ENCODE measurements around the gene POLR2F. TPM values are rescaled to one million over a fixed set of nuclear protein-coding genes. Genes with fewer than 3 reads are reported as not detected.
A peak's percentile ranks its signal among the peaks of the same experiment; 100 is the strongest.

Gene POLR2F
- polyA plus RNA-seq, 2 donors, result 84.8 to 114 TPM

DNA sequence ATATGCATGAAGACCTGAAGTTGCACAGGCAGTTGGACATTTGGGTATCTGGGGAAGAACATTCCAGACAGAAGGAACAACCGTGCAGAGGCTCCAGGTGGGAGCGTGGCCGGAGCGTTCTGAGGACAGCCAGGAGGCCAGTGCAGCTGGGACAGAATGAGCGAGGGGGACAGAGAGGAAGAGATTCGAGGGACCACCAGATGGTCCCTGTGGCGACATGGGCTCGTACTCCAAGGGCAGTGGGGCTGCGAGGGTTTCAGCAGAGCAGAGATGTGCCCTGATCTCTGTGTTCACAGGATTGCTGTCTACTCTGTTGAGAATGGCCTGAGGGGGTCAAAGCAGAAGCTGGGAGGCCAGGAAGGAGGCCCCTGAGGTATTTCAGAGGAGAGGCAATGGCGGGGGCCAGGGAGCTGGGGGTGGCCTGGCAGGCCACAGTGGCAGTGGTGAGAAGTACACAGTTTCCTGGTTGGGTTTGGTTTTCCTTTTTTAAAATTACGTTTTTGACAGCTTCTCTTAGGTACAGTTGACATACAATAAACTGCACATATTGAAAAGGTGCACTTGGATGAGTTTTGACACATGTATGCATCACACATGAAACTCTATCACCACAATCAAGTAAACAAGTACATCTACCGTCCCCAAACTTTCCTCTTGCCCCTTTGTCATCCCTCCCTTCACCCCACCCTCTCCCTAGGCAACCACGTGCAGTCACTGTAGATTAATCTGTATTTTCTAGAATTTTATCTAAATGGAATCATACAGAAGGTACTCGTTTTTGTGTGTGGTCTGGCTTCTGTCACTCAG is 55.7 kb downstream of the POLR2F start:
- 74 to 75% methylated on average over 14 of the region's 14 CpGs for WGBS, 2 donors
- H3K36me3 ChIP-seq (ENCODE audit: control insufficient read depth in 2 of 2, insufficient read depth in 2 of 2, low read length in 1 of 2), result no peaks in the 10 kb centered on the region

DNA sequence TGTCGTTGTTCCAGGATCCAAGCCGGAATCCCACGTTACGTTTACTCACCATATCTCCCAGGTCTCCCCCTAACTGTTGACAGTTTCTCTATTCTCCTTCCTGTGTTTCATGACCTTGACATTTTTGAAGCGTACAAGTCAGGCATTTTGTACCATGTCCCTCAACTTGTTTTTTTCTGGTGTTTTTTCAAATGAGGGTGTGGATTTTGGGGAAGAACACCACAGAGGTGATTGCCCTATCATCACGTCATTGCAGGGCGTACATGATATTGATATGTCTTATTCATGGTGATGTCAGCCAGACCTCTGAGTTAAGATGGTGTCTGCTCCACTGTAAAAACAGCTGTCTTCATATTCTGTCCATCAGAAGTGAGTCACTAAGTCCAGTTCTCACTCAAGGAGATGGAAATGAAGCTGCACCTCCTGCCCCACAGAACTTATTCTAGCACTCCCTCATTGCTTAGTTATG is 59.1 kb downstream of the POLR2F start:
- Histone ChIP-seq H3K4me1 (ENCODE audit: control insufficient read depth in 2 of 2, insufficient read depth in 2 of 2, low read length in 1 of 2) (peaks cover 6 to 14% of the 10 kb centered on the region in 2 donors), H3K9me3 (ENCODE audit: control insufficient read depth in 2 of 2, insufficient read depth in 1 of 2, low read depth in 1 of 2, low read length in 1 of 2) (no peaks in the 10 kb centered on the region), H3K27me3 (ENCODE audit: control insufficient read depth in 1 of 2, insufficient read depth in 2 of 2, low read length in 2 of 2) (no peaks in the 10 kb centered on the region), H3K4me3 (ENCODE audit: low read depth in 1 of 2, low read length in 2 of 2) (no peak overlapping the region), H3K36me3 (ENCODE audit: control insufficient read depth in 2 of 2, insufficient read depth in 2 of 2, low read length in 1 of 2) (no peaks in the 10 kb centered on the region), H3K27ac (ENCODE audit: low read depth in 2 of 2, low read length in 1 of 2) (no peak overlapping the region)
- WGBS, 2 donors, result 79 to 89% methylated on average over 7 of the region's 7 CpGs

More for the DNA sequence above, 55.7 kb downstream of the POLR2F start:
- H3K27me3 ChIP-seq (ENCODE audit: control insufficient read depth in 1 of 2, insufficient read depth in 2 of 2, low read length in 2 of 2), result no peaks in the 10 kb centered on the region
- H3K27ac ChIP-seq (ENCODE audit: low read depth in 2 of 2, low read length in 1 of 2), result no peak overlapping the region
- no peaks in the 10 kb centered on the region for H3K9me3 ChIP-seq (ENCODE audit: control insufficient read depth in 2 of 2, insufficient read depth in 1 of 2, low read depth in 1 of 2, low read length in 1 of 2)
- H3K4me1 ChIP-seq (ENCODE audit: control insufficient read depth in 2 of 2, insufficient read depth in 2 of 2, low read length in 1 of 2), result no peaks in the 10 kb centered on the region
- H3K4me3 ChIP-seq (ENCODE audit: low read depth in 1 of 2, low read length in 2 of 2), result no peak overlapping the region

DNA sequence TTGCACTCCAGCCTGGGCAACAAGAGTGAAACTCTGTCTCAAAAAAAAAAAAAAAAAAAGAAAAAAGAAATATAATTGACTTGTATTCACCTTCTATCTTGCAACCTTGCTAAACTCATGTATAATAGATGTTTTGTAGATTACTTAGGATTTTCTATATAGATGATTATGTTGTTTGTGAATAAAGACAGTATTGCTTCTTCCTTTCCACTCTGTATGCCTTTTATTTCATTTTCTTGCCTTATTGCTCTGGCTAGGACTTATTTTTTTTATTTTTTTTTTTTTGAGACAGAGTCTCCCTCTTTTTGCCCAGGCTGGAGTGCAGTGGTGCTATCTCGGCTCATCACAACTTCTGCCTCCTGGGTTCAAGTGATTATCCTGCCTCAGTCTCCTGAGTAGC is 60.6 kb downstream of the POLR2F start:
- Histone ChIP-seq H3K4me1 (ENCODE audit: control insufficient read depth in 2 of 2, insufficient read depth in 2 of 2, low read length in 1 of 2) (peaks cover 6 to 14% of the 10 kb centered on the region in 2 donors), H3K9me3 (ENCODE audit: control insufficient read depth in 2 of 2, insufficient read depth in 1 of 2, low read depth in 1 of 2, low read length in 1 of 2) (no peaks in the 10 kb centered on the region), H3K36me3 (ENCODE audit: control insufficient read depth in 2 of 2, insufficient read depth in 2 of 2, low read length in 1 of 2) (no peaks in the 10 kb centered on the region), H3K4me3 (ENCODE audit: low read depth in 1 of 2, low read length in 2 of 2) (no peak overlapping the region), H3K27me3 (ENCODE audit: control insufficient read depth in 1 of 2, insufficient read depth in 2 of 2, low read length in 2 of 2) (no peaks in the 10 kb centered on the region), H3K27ac (ENCODE audit: low read depth in 2 of 2, low read length in 1 of 2) (no peak overlapping the region)
- WGBS, 2 donors, result 97 to 100% methylated on average over 1 of the region's 1 CpG

DNA sequence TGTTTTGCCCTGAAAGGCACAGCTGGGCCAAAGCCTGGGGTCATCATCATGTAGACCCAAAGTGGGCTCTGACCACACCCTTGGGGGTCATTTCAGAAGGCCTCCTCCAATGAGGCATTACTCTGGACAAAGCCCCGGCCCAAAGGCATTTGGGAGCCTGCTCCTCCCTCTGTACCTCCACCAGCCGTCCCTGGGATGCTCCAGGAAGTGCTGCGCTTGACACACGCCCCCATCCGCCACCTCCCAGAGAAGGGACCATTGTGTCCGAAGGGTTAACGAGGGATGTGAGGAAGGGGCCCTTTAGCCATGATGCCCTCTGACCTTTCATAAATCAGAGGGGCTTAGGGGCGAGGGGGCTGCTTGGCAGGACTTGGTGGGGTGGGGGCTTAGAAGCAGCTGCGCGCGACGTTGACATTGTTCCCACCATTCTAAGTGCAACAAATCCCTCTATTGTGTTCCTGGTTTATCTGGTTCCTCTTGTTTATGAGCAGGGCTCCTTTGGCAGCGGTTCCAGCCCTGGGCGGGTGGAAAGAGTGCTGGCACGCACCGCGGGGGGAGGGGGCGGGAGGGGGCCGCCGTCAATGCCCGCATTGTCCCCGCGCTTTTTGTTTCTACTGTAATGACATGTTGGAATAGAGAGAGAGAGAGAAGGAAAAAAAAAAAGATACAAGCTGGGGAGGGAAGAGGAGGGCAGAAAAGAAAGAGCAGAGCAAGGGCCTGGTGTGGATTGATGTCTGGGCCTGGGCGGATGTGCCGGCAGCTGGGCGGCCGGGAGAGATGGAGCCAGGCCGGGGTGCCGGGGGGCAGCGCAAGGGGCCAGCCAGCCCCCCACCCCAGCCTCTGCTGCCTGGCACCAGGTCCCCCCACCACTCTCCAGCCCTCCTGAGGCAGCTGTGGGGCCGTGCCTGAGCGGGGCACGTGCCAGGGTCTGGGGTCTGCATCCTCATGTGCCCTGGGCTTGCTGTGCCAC is 63.0 kb downstream of the POLR2F start:
- H3K27me3 ChIP-seq (ENCODE audit: control insufficient read depth in 1 of 2, insufficient read depth in 2 of 2, low read length in 2 of 2), result no peaks in the 10 kb centered on the region
- no peaks in the 10 kb centered on the region for H3K36me3 ChIP-seq (ENCODE audit: control insufficient read depth in 2 of 2, insufficient read depth in 2 of 2, low read length in 1 of 2)
- H3K4me3 ChIP-seq (ENCODE audit: low read depth in 1 of 2, low read length in 2 of 2), result peak overlapping the region in 1 of 2 donors; percentile 23
- peak overlapping the region; percentile 19 to 87 for H3K27ac ChIP-seq (ENCODE audit: low read depth in 2 of 2, low read length in 1 of 2)
- H3K4me1 ChIP-seq (ENCODE audit: control insufficient read depth in 2 of 2, insufficient read depth in 2 of 2, low read length in 1 of 2), result peaks cover 6 to 14% of the 10 kb centered on the region in 2 donors
- 33 to 40% methylated on average over 29 to 33 of the region's 33 CpGs for WGBS, 2 donors
- H3K9me3 ChIP-seq (ENCODE audit: control insufficient read depth in 2 of 2, insufficient read depth in 1 of 2, low read depth in 1 of 2, low read length in 1 of 2), result no peaks in the 10 kb centered on the region

DNA sequence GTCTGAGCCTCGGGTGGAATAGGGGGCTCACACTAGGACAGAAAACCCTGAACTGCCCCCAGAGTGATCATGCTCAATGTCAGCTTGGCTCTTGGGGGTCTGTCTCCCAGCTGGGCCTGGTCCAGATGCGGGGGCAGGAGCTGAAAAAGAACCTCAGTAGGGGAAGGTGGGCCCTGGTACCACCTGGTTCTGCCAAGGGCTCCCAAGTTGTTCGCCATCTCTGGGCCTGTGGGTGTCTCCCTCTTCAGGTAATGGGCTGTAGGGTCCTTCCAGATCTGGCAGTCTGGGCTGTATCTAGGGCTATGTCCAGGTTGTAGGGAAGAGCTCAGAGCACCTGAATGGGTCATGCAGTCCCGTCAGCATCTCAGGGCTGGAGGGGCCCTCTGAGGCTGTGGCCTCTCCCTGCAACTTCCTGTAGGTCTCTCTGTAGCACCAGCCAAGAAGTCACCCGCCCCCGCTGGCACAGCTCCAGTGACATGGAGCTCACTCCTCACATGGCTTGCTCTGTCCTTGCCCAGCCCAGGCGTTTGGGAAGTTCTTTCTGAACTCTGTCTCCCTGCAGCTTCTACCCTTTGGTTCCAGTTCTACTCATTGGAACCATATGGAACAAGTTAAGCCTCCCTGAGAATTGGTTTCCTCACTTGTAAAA is 63.9 kb downstream of the POLR2F start:
- WGBS, 2 donors, result 43 to 46% methylated on average over 7 of the region's 7 CpGs
- no peak overlapping the region for H3K4me3 ChIP-seq (ENCODE audit: low read depth in 1 of 2, low read length in 2 of 2)
- H3K27ac ChIP-seq (ENCODE audit: low read depth in 2 of 2, low read length in 1 of 2), result peak overlapping the region in 1 of 2 donors; percentile 87
- no peaks in the 10 kb centered on the region for H3K36me3 ChIP-seq (ENCODE audit: control insufficient read depth in 2 of 2, insufficient read depth in 2 of 2, low read length in 1 of 2)
- H3K27me3 ChIP-seq (ENCODE audit: control insufficient read depth in 1 of 2, insufficient read depth in 2 of 2, low read length in 2 of 2), result no peaks in the 10 kb centered on the region
- H3K9me3 ChIP-seq (ENCODE audit: control insufficient read depth in 2 of 2, insufficient read depth in 1 of 2, low read depth in 1 of 2, low read length in 1 of 2), result no peaks in the 10 kb centered on the region
- H3K4me1 ChIP-seq (ENCODE audit: control insufficient read depth in 2 of 2, insufficient read depth in 2 of 2, low read length in 1 of 2), result peaks cover 6 to 14% of the 10 kb centered on the region in 2 donors

DNA sequence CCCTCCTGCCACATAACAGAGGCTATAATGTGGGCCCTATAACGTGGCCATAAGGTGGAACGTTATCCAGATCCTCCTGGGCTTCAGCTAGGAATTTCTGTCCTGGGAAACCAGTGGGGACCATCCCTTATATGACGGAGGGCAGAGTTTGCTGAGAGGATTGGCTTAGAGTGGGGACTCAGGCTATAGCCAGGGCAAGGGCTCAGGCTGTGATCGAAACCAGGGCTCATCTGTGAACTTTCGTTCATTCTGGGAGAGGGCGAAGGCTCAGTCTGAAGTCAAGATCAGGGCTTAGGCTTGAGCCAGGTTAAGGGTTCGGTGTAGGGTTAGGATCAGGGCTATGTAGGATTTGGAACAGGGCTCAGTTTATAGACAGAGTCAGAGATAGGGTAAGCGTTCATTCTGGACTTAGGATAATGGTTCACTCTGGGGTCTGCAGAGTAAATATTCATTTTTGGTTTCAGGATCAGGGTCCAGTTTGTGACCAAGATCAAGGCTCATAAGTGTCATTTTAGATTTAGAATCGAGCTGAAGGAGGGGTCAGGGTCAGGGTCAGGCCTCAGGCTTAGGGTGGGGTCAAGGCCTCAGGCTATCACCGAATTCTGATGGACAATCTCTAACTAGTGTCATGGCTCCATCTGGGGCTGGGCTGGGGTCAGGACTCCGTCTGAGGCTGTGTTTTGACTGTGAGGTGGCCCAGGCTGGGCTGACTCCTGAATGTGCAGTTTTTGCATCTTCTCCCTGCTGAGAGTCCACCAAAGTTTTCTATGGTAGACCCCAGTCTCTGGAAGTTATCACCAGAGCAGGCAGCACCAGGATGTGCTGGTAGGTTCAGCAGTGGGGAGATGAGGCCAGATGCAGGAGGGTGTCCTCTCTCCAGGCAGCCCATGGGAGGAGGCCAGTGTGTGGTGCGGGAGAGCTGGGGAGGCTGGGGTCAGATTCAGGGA is 64.7 kb downstream of the POLR2F start:
- H3K4me3 ChIP-seq (ENCODE audit: low read depth in 1 of 2, low read length in 2 of 2), result no peak overlapping the region
- H3K36me3 ChIP-seq (ENCODE audit: control insufficient read depth in 2 of 2, insufficient read depth in 2 of 2, low read length in 1 of 2), result no peaks in the 10 kb centered on the region
- no peaks in the 10 kb centered on the region for H3K9me3 ChIP-seq (ENCODE audit: control insufficient read depth in 2 of 2, insufficient read depth in 1 of 2, low read depth in 1 of 2, low read length in 1 of 2)
- 87 to 89% methylated on average over 12 of the region's 12 CpGs for WGBS, 2 donors
- H3K27ac ChIP-seq (ENCODE audit: low read depth in 2 of 2, low read length in 1 of 2), result peak overlapping the region in 1 of 2 donors; percentile 87
- peaks cover 6 to 14% of the 10 kb centered on the region in 2 donors for H3K4me1 ChIP-seq (ENCODE audit: control insufficient read depth in 2 of 2, insufficient read depth in 2 of 2, low read length in 1 of 2)
- H3K27me3 ChIP-seq (ENCODE audit: control insufficient read depth in 1 of 2, insufficient read depth in 2 of 2, low read length in 2 of 2), result no peaks in the 10 kb centered on the region

Other genes with a start within 250 kb of the POLR2F start
- 10 to 100 TPM; 20.1 to 31.8 TPM for gene GCAT, start 145.8 kb upstream of the POLR2F start, polyA plus RNA-seq
- under 1 TPM in 1 of 2 donors, not detected in 1; 0.02 TPM for gene GALR3, start 130.3 kb upstream of the POLR2F start, polyA plus RNA-seq
- gene ANKRD54, start 109.4 kb upstream of the POLR2F start, polyA plus RNA-seq, result 10 to 100 TPM; 15.2 to 18.7 TPM
- 100 to 1,000 TPM; 113 to 265 TPM for gene EIF3L, start 104.3 kb upstream of the POLR2F start, polyA plus RNA-seq
- 10 to 100 TPM; 41.7 to 44.1 TPM for gene MICALL1, start 47.4 kb upstream of the POLR2F start, polyA plus RNA-seq
- under 1 TPM; 0.16 to 0.39 TPM for gene C22orf23, start 98 bp upstream of the POLR2F start, polyA plus RNA-seq
- under 1 TPM; 0.63 to 0.99 TPM for gene SOX10, start 30.9 kb downstream of the POLR2F start, polyA plus RNA-seq
- gene PICK1, start 103.7 kb downstream of the POLR2F start, polyA plus RNA-seq, result 10 to 100 TPM; 25.3 to 25.6 TPM
- under 1 TPM; 0.25 to 0.41 TPM for gene SLC16A8, start 130.5 kb downstream of the POLR2F start, polyA plus RNA-seq
- gene BAIAP2L2, start 157.0 kb downstream of the POLR2F start, polyA plus RNA-seq, result 10 to 100 TPM in 1 of 2 donors, 1 to 10 TPM in 1; 2.6 to 34.5 TPM
- gene PLA2G6, start 228.1 kb downstream of the POLR2F start, polyA plus RNA-seq, result 10 to 100 TPM; 14.5 to 36.3 TPM
- 10 to 100 TPM; 34.7 to 99.6 TPM for gene MAFF, start 248.3 kb downstream of the POLR2F start, polyA plus RNA-seq

Measured in esophagus (tissue), 2 donors.